ENCODE results near the gene METTL16. TPM values are rescaled to one million over a fixed set of nuclear protein-coding genes. Genes with fewer than 3 reads are reported as not detected.

The METTL16 gene
- total RNA-seq, 1 donor from 2014 or later, result 44.9 TPM

DNA sequence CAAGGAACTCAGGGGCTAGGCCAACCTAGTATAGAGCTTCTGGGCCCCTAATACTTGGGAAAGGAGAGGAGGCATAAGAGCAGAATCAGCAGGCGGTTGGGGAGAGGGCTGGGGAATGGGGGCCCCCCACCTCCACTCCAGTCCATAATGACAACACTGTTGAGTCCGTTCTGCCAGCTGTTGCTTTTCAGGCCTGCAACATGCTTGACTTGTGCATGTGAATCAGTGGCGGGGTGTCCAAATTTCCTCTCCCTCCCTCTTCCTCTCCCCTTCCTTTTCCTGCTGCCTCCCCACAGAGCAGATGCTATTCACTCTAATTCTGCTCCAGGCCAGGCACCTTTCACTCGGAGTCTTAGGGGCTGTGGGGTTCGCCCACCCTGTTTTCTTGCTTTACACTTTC is 142.6 kb downstream of the METTL16 start:
- Mint-ChIP-seq H3K36me3 (ENCODE audit: low read depth) (no peaks in the 10 kb centered on the region), H3K27me3 (ENCODE audit: low read depth) (no peaks in the 10 kb centered on the region), H3K4me1 (peaks cover 11% of the 10 kb centered on the region), H3K4me3 (no peak overlapping the region), H3K9me3 (no peaks in the 10 kb centered on the region), H3K27ac (ENCODE audit: unreplicated experiment) (peak overlapping the region; percentile 78)
- DNase-seq (ENCODE audit: low read depth, low spot score), result no peak
- TF ChIP-seq, protein P1, sequence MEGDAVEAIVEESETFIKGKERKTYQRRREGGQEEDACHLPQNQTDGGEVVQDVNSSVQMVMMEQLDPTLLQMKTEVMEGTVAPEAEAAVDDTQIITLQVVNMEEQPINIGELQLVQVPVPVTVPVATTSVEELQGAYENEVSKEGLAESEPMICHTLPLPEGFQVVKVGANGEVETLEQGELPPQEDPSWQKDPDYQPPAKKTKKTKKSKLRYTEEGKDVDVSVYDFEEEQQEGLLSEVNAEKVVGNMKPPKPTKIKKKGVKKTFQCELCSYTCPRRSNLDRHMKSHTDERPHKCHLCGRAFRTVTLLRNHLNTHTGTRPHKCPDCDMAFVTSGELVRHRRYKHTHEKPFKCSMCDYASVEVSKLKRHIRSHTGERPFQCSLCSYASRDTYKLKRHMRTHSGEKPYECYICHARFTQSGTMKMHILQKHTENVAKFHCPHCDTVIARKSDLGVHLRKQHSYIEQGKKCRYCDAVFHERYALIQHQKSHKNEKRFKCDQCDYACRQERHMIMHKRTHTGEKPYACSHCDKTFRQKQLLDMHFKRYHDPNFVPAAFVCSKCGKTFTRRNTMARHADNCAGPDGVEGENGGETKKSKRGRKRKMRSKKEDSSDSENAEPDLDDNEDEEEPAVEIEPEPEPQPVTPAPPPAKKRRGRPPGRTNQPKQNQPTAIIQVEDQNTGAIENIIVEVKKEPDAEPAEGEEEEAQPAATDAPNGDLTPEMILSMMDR (conservative IDR thresholded peaks at IDR 0.05), result no peak

DNA sequence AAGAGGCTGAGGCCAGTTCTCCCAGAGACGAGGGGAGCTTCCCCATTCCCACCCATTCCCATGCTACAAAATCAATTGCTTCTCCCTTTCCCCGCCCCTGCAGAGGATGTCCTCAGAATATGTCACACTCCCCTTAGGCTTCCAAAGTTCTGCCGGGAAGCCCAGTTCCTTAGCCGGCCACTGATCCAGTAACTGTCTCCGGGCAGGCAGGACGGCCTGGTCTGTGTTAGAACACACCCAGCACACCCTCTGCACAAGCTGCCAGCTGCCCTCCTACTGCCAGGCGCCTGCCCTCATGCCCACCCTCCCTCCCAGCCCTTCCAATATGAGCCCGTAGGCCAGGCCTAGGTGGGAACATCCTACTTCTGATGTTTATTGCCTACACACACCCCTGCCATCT is 143.3 kb downstream of the METTL16 start:
- TF ChIP-seq, protein P1 (conservative IDR thresholded peaks at IDR 0.05), result no peak
- Mint-ChIP-seq H3K27me3 (ENCODE audit: low read depth) (no peaks in the 10 kb centered on the region), H3K4me3 (no peak overlapping the region), H3K36me3 (ENCODE audit: low read depth) (no peaks in the 10 kb centered on the region), H3K27ac (ENCODE audit: unreplicated experiment) (no peak overlapping the region), H3K4me1 (peaks cover 11% of the 10 kb centered on the region), H3K9me3 (no peaks in the 10 kb centered on the region)
- no peak for DNase-seq (ENCODE audit: low read depth, low spot score)

DNA sequence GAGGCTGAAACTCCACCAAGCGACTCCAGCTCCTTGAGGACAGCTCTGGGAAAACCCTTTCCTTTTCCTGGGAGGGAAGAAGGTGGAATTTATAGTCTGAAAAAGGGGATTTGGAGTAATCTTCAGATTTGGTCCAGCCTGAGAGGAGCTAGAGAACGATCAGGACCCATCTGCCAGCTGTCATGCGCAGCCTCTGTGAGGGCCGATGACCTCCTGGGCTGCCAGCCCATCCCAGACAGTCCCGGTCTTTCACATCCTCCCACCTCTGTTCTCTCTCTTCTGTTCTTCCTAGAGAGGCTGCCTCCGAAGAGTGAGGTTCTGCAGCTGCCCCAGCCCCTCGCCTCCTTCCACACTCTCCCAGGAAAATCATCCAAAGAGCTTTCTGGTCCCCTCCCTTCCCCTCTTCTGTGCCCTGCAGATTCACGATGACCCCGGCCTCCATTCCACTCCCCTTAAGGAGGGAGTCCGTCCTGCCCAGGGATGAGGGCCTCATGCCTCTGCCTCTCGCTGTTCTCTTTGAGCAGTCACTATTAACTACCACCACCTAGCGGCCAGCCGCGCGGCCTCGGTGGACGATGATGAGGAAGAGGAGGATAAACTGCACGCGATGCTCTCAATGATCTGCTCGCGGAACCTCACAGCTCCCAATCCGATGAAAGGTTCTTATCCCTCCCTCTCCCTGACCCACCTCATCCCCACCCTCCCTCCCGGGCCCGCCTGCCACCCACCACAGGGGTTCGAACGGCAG is 144.8 kb downstream of the METTL16 start:
- no peaks in the 10 kb centered on the region for H3K9me3 Mint-ChIP-seq
- H3K27ac Mint-ChIP-seq (ENCODE audit: unreplicated experiment), result peak overlapping the region; percentile 91
- H3K4me1 Mint-ChIP-seq, result peaks cover 11% of the 10 kb centered on the region
- no peaks in the 10 kb centered on the region for H3K27me3 Mint-ChIP-seq (ENCODE audit: low read depth)
- peak; percentile 32 for DNase-seq (ENCODE audit: low read depth, low spot score)
- TF ChIP-seq, protein P1 (conservative IDR thresholded peaks at IDR 0.05), result peak; percentile 46
- no peak overlapping the region for H3K4me3 Mint-ChIP-seq
- no peaks in the 10 kb centered on the region for H3K36me3 Mint-ChIP-seq (ENCODE audit: low read depth)

Other genes with a start within 250 kb of the METTL16 start
- 52.6 and 57.2 TPM in 2 replicates for gene SMG6, start 208.1 kb downstream of the METTL16 start, total RNA-seq
- 25.6 and 35.7 TPM in 2 replicates for gene SRR, start 207.9 kb downstream of the METTL16 start, total RNA-seq
- gene TSR1, start 175.4 kb downstream of the METTL16 start, total RNA-seq, result 50.2 and 50.5 TPM in 2 replicates
- 92.1 and 102 TPM in 2 replicates for gene SGSM2, start 174.4 kb downstream of the METTL16 start, total RNA-seq
- 24.7 and 26.9 TPM in 2 replicates for gene MNT, start 110.8 kb downstream of the METTL16 start, total RNA-seq
- gene PAFAH1B1, start 81.8 kb upstream of the METTL16 start, total RNA-seq, result 130 and 136 TPM in 2 replicates
- gene CLUH, start 199.9 kb upstream of the METTL16 start, total RNA-seq, result 59.4 and 59.6 TPM in 2 replicates
- gene CCDC92B, start 237.8 kb upstream of the METTL16 start, total RNA-seq, result 0.35 and 0.48 TPM in 2 replicates

Data from neural crest cell (in vitro differentiated cells).